Measurements from ENCODE around the gene CYP19A1.

- TF ChIP-seq POLR2A (IDR thresholded peaks at IDR 0.05; ENCODE audit: low read length): no peak
- no peak for TF ChIP-seq GATA1 (IDR thresholded peaks at IDR 0.05; ENCODE audit: low read depth, low read length)
Observed at GRCh38 chr15:51190424-51191068, 147.8 kb downstream of the CYP19A1 start.

Measured in erythroblast (primary cell).